GM19455 (cell line): ENCODE measurements around the gene ARHGEF40.
A peak's percentile ranks its signal among the peaks of the same experiment; 100 is the strongest.

Experiments
- ATAC-seq: cut with Tn5 transposase; IDR thresholded peaks from one replicate; pipeline ENCODE4 v1.9.1; 2021; ENCODE audit not compliant: unreplicated experiment

ARHGEF40 gene

DNA sequence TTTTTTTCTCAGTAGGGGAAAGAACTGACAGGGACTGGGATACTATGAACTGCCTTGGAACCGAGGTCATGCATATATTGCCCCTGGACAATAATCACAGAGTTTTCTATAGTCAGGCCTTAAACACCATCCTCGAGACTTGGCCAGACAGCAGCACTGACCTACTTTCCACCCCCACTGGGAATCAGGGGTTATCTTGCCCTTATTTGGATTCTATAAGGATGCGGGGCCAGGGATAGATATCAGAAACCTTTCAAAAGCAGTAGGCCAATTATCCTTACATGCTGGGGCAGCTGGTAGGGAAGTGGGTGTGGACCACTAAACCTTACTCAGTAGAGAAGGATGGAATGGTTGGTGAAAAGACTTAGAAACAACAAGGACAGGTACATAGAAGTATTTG lies 26.3 kb downstream of the ARHGEF40 start:
- no peak for ATAC-seq

DNA sequence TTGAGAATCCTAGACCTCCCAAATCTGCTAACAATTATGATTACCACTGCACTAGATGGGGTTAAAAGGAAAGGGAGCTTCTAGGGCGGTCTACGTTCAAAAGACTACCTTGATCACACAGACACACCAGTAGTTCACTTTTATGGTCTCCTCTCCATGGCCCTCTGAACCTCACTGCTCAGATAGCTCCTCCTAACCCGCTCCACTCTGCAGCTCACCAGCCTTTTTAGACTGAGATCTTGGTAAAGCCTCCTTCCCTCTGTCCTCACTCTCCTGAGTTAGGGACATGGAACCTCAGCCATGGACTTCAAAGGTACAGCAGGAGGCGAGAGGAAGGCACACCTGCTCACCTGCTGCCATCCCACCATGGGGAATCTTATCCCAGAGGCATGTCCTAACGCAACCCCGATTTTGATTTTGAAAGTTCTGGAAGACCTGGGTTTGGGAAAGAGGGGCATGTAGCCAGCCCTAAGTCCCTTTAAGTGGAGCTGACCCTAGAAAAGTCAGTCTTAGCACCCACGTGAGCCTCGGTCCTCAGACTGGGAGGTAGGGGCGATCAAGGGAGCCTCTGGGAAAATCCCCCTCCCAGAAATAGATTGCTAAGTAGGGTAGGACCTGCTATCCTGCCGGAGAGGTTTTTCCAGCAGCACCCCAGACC lies 27.0 kb downstream of the ARHGEF40 start:
- no peak for ATAC-seq

DNA sequence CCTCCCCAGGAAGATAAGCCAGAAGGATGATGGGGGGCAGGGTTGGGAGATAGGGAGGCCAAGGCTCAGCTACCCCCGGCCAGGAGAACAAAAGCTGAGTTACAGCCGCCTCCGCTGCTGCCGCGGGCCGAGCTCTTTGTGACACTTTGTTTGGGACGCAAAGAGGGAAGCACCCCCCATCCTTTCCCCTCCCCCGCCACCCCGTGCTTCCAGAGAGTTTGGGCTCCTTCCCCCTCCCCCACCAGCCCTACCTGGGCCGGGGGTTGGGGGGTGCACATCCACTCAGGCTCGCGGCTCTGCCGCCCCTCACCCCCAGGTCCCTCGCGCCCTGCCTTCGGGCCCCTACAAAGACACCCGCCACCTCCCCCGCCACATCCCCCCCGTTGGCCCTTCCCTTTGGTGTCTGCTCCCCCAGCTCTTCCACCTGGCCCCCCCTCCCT lies 27.6 kb downstream of the ARHGEF40 start:
- ATAC-seq = no peak

DNA sequence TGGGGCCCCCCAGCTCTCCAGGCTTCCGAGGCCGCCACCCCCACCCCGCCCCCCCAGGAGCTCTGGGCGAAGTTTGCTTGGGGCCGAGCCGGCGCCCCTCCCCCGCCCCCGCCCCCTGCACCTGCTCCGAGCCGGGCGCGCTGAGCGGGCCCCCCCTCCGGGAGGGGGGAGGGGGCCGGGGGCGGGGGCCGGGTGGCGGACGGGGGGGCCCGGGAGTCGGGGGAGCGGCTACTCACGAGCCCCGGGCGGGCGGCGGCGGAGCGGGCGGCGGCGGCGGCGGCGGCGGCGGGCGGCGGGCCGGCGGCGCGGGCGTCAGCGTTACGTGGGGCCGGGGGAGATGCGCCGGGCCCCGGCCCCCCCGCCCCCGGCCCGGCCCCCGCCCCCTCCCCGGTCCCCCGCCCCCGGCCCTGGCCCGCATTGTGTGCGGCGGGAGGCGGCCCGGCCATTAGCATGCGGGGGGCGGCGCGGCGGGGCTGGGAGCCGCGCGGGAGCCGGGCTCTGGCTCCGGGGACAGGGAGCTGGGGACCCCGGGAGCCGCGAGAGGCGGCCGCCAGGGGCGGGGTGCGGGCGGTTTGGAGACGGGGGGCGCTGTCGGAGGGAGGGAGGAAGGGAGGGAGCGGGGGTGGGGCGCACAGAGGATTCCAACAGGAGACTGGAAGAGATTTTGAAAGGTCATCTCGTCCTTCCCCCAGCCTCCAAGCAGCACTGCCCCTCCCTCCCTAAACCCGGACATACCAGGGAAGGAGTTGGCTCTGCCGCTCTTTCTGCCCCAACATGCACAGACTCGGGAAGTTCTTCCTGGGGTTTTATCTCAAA lies 28.2 kb downstream of the ARHGEF40 start, which contains the start of gene ZNF219:
ZNF219 (minus strand) TSS at position 580 of the 816 bp plus-strand sequence. CDS start 5,064 bp downstream, outside the sequence.
- no peak for ATAC-seq

DNA sequence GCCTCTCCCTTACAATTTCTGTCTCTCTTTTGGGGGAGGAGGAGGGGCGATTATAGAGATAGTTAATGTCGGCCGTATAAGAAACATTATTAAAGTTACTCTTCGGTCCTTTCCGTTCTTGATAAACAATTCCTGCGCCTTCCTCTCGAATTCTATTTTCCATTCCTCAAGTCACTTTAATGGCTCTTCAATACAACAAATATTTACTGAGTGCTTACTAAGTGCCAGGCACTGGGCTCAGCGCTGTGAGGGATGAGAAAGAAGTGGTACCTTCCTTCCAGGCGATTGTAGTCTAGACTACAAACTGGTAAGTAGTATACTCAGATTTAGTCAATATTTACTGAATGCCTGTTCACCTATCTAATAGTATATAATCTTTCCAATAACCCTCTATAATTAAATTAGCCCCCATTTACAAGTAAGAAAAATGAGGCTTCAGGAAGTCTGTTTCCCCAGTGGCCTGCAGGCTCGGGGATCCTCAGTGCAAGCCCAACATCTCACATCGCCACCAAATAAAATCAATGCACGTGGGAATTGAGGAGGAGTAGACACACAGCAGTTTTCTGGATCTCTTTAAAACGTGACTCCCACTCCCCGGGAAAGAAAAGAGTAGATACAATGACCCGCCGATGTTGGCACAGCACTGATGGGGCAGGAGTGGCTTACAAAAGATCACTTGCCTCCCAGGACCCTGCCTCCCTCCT lies 28.9 kb downstream of the ARHGEF40 start:
- no peak for ATAC-seq

DNA sequence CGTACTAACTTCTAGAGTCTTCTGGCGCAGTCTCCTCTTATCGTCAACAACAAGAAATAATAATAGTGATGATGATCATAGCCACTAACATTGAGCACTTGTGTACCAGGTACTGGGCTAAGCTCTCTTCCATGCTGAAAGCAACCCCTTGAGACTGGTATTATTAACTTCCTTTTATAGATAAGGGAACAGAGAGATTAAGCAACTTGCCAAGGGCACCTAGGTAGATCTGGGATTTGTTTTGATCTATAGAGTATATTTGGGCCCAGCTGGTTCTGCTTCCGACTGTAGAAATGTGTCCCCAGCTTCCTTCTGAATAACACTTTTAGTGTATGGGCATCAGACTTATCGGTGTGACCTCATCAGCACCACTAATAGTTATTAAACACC lies 29.5 kb downstream of the ARHGEF40 start:
- no peak for ATAC-seq

DNA sequence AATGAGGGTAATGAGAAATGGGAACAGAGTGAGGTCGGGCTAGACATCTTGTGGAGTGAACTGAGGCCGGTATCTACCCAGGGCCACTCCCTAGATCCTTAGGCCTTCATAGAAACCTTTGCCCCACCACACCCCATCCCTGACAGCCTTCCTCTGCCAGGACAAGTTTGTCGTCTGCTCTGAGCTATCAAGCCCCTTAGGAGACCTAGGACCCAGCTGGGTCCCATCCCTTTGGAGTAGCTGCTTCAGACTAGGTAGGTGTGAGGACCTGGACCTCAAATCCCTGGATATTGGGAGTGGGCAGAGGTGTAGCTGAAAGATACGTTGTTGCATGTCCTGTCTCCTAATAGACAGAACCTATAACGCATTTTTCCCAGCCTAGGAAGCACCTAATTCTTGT lies 30.8 kb downstream of the ARHGEF40 start, which contains the start of gene TMEM253:
TMEM253 (plus strand) TSS at position 136 of the 400 bp plus-strand sequence. CDS start 278 bp downstream, outside the sequence.
- no peak for ATAC-seq

DNA sequence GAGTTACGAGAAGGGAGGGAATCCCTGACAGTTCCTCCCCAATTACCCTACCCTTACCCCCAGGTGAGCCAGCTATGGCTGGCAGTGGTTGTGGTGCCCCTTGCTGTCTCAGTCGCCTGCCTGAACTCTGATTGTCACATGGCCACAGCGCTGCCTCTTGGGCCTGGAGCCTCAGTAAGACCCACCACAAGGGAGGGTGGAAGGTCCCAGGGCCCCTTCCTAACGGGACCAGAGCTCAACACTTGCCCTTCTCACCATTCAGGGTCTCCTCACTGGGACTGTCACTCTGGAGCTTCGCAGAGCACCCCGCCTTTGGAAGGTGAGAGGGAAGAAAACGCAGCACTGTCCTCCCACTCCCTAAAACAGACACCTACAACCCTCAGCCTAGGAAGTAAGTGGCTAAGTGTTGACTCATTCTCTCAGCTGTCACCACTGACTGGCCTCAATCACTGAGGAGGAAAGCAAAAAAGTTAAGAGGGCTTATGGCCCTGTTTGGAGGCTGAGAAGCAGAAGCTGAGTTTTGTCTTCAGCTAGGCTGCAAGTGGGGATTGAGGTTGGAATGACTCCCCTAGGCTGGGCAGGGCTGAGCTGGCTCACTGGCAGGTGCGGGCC lies 31.8 kb downstream of the ARHGEF40 start:
- no peak for ATAC-seq

DNA sequence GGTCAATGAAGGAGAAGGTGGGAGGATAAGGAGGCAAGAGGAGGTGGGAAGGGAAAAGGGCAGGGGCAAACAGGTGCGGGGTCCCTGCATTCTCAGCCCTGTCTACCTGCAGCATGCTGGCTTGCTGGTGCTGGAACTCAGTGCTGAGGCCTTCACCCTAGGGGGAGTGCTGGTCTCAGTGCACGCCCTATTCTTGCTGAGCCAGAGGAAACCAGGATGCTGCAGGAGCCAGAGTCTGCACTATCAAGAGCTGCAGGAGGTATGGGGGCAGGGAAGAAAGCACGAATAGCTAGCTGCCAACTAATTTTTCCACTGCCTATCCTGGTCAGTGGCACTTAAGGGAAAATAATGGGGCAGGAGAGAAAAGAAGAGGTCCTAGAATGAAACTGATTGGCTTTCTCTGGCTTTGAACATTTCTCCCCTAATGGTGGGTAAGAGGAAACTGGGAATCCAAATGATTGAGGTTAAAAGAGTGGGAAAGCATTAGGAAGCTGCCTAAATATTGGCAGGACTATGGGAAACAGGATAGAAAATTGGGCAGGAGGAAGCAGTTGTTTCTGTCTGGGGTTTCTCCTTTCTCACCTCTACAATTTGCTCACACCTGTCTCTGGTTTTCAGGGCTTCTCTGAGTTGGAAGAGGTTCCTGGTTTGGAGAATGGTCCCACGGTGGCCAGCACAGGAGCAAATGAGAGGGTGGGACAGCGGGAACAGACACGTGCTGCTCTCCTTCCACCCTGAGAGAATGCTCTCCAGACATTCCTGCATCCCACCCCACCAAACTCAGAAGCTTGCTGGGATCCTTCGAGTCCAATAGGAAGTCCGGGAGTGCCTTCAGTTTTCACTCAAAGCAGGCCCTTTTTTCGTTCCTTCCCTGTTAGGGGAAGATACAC lies 32.7 kb downstream of the ARHGEF40 start:
- ATAC-seq = no peak

DNA sequence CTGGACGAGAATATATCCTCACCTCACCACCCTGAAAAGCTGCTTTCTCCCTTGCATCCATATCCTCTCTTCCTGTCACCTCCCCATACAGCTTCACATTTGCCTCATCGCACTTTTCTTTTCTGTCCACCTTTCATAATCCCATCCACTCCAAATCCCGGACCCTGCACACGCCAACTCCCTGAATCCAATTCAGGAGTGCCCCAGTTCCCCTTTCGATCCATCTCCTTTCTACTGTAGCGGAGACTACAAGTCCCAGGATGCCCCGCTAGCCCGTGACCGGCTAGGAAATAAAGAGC lies 33.3 kb downstream of the ARHGEF40 start:
- ATAC-seq = no peak

DNA sequence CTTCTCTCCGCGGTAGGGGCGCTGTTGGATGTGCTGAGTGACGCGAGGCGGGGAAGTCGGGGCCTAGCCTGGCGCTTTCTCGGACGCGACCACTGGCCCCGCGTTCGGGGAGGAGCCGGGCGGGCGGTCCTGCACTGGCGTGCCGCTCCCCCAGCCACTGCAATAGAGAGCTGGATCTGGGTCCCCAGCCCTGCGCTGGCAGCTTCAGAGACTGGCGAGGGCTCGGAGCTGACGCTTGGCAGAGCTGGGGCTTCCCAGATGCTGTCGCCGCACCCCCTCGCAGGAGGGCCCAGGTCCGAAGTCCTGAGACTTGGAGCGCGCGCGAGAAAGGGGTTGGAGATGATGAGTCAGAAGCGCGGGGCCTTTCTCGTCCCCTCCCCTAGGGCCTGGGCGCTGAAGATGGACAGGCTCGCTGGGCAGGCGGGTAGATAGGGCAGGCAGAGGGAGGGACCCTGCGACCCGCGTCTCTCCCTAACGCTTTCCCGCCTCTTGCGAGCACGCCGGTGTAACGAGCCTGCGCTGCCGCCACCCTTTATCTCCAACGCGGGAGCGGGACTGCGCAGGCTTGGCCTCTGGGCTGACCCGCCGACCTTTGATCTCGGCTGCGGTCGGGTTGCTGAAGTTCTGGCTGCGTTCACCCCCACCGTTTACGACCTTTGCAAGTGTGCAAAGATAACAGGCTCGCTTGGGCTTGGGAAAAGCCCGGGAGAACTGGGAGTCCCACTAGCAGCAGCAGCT lies 33.8 kb downstream of the ARHGEF40 start:
- ATAC-seq = peak; percentile 92

DNA sequence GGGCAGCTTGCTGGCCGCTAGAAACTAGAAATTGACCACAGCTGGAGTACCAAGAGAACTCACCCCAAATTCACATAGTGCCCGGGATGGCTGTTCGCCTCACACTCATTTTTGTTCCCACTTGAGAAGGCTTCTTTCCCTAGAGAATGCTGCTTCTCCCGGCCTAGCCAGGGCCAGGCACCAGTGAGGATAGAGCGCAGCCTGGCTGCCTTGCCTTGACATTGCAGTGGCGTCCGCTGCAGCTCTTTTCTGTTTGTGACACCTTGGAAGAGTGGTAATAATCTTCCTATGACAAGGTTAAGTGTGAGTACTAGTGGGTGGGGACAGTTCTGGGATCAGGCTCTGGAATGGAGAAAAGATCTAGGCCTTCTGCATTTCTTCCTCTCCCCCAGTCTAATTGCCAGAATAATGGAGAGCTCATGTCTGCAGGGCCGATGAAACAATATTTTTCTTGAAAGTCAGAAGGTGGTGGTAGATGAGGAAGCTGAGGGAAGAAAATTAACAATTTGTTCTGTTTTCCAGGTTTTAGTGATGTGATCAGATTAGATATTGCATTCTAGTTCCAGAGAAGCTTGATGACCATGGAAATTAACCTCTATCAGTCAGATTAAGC lies 34.5 kb downstream of the ARHGEF40 start:
- peak; percentile 42 for ATAC-seq

DNA sequence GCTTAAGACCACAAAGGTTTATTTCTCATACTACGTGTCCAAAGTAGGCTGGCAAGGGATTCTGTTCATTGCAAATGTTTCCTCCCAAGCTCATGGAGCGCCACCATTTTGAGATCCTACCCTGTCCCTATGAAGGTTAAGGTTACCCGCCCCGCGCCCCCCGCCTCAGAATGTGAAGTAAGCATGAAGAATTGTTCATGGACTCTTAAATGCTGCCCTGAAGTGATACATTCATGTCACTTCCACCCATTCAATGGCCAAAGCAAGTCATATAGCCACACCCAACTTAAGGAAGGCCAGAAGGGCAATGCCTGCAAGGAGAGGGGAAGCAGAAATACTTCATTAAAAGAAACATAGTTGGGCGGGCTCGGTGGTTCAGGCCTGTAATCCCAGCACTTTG lies 35.0 kb downstream of the ARHGEF40 start:
- no peak for ATAC-seq

DNA sequence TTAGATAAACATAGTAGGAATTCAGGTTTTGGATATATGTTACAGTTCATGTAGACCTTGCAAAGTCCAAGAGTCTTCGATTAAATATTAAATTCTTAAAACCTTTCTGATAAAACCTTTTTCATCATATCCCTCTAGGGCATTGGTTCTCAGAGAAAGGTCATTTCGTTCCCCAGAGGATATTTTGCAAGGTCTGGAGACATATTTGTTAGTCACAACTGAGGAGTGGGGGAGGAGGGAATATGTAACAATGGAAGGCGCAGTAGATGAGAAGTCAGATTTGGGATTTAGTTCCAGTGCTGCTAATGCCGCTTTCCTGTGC lies 36.0 kb downstream of the ARHGEF40 start:
- no peak for ATAC-seq

DNA sequence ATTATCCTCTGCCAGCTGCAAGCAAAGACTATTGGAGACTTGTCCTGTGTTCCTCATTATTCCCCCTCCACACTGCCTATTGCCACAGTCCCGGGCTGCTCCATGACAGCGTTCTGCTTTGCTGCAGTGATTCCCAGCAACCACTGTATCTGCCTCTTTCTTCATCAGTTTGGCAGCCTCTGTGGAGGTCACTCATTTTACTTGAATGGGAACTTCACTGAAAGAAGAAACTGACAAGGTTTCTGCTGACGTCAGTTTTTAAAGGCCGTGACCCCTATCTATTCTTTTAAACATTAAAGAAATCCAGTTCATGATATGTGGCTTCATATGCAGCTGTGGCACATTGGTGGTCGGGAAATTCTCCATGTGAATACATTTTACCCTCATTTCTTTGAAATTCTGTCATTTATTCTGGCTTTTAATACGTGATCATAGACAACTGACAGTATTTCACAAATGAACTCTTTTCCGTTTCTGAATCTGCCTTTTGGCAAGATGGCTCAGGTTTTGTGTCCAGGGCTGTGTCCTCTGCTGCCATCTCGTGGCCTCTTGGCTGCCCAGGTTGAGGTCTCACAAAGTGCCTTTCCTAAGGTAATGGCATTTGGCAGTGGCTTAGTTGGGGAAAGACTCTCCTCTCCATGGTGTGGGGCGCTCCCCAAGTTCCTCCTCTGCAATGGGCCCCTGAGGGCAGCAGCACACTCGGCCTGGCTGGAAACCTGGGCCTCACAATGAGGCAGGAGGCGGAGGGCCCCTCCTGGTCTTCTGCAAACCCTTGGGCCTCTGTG lies 36.6 kb downstream of the ARHGEF40 start:
- ATAC-seq = no peak

DNA sequence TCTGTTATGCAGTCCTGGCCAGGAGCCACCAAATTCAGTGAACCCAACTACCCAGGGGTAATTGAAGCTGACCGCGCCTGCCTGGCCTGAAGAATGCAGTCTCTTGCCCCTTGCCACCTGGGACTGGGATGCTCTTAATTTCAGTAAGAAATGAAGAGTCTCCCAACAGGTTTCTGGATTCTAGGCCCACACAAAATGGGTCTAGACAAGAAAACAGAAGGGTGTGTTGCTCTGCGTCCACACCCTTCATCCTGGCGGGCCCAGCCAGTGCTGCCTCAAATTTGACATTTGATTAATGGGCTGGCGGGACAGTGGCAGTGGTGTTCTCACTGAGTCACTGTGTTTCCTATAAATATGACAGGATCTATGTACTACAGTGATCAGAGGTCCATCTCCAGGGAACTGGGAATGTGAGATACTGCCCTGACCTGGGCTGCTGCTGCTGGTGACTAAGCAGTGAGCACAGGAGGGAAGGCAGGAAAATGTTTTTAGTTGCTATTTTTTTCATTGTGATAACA lies 37.2 kb downstream of the ARHGEF40 start:
- no peak for ATAC-seq

DNA sequence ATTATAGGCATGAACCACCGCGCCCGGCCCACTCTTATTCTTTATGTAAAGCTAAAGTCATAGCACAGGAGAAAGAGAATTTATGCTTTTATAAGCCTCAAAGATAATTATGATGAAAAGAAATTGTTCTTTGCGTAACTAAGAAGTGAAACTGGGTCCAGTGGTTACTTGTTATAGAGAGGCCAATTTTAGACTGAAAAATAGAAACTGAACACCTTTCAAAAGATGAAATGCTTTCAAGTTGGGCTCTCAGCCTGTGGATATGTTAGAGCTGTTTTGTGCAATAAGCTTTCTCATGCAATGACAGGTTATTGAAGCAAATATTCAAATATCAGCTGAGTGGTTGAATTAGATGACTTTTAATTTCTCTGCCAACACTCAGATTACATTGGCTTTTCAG lies 38.7 kb downstream of the ARHGEF40 start:
- no peak for ATAC-seq

DNA sequence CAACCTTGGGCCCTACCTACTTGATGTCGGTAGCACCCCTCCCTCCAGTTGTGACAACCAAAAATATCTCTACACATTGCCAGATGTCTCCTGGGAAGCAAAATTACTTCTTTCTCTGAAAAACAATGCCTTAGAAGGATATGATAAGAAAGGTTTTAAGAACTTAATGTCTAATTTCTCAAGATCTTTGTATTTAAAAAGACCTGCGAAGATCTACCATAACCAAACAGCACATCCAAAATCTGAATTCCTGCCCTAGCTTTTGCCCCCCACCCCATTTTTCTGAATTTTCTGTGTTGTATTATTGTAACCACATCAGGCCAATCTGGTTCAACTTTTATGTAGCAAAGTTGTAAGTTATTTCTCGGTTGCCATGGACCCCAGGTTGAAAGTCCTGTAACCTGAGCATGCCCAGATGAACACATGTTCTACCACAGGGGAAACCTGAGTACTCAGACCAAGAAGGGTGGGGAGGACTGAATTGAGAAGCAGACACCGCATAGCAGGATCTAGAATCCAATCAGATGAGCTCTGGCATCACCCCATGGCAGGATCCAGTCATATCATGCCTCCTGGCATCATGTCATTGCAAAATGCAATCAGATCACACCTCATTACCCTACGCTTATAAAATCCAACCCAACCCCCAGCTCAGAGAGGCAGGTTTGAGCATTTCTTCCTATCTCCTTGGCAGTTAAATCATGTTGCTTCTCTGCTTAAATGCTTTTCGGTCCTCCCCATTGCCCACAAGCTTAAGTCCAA lies 39.5 kb downstream of the ARHGEF40 start:
- peak; percentile 62 for ATAC-seq
